Melanocyte of skin (primary cell): ENCODE results near the gene LRRC19. TPM values are rescaled to one million over a fixed set of nuclear protein-coding genes. Genes with fewer than 3 reads are reported as not detected.

Experiments
- total RNA-seq, 2 donors: library from RNA; depleted of rRNA; stranded (reverse); fragments of >200 nt; gene quantifications; 2 replicates each; pipeline ENCODE4 v1.2.3, GENCODE V29; 2012

LRRC19 gene, protein sequence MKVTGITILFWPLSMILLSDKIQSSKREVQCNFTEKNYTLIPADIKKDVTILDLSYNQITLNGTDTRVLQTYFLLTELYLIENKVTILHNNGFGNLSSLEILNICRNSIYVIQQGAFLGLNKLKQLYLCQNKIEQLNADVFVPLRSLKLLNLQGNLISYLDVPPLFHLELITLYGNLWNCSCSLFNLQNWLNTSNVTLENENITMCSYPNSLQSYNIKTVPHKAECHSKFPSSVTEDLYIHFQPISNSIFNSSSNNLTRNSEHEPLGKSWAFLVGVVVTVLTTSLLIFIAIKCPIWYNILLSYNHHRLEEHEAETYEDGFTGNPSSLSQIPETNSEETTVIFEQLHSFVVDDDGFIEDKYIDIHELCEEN
- not detected for total RNA-seq

DNA sequence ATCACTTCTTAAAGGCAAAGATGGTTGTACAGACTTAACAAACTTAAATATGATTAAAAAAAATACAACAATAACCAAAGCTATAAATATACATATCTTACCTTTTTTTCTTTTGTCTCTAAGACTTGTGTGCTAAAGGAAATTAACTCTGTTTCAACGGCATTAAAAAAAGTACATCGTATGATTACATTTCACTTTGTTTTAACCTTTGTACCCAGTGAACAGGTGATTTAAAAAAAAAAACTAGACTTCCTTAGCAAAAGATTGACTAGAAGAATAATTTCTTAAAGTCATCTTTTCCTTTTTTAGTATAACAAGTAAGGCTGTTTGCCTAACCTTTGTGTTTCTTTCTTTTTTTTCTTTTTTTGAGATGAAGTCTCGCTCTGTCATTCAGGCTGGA, at the start of gene LRRC19:
Gene LRRC19 (minus strand): TSS at position 182 of the 400 bp plus-strand sequence. CDS start 5,978 bp downstream, outside the sequence.

DNA sequence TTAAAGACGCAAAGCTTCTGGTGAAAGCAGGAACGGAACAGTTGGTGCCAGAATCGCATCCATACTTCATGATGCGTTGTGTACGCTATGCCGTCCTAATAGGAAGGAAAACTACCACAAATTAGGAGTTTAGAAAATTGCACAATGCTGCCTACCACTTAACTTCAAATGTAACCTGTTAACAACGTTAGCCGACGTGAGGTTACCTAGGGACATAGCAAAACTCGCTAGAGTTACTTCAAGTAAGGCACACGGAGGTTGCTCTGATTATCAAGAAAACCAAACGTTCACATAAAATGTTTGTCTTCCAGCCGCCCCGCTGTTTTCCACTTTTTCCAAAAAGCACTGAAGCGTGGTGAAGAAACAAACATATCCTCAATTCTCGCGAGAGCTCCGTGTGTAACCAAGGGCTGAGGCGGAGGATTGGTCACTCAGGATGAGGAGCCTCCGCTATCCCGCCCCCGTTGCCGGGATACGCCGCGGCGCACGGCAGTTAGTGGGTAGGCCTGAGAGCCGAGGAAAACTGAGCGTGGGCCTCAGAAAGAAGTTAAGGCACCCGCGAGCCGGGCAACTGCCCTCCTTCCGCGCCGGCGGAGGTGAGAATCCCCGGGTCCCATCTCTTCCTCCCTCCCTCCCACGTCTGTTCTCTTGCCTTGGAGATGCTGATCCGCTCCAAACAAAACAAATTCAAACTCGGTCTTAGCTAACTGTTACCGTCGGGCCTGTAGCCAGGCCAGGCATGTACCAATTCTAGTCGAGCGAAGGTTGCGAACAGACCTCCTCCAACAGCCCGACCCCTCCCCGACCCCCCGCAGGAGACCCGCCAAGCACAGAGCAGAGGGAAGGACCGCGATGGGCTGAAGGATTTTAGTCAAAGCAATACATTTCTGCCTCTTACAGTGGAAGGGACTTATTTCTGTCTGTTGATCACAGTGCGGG, 49.3 kb downstream of the LRRC19 start, which contains the start of gene IFT74:
Gene IFT74 (plus strand): TSS at position 492 of the 939 bp plus-strand sequence. CDS start 5,556 bp downstream, outside the sequence.

DNA sequence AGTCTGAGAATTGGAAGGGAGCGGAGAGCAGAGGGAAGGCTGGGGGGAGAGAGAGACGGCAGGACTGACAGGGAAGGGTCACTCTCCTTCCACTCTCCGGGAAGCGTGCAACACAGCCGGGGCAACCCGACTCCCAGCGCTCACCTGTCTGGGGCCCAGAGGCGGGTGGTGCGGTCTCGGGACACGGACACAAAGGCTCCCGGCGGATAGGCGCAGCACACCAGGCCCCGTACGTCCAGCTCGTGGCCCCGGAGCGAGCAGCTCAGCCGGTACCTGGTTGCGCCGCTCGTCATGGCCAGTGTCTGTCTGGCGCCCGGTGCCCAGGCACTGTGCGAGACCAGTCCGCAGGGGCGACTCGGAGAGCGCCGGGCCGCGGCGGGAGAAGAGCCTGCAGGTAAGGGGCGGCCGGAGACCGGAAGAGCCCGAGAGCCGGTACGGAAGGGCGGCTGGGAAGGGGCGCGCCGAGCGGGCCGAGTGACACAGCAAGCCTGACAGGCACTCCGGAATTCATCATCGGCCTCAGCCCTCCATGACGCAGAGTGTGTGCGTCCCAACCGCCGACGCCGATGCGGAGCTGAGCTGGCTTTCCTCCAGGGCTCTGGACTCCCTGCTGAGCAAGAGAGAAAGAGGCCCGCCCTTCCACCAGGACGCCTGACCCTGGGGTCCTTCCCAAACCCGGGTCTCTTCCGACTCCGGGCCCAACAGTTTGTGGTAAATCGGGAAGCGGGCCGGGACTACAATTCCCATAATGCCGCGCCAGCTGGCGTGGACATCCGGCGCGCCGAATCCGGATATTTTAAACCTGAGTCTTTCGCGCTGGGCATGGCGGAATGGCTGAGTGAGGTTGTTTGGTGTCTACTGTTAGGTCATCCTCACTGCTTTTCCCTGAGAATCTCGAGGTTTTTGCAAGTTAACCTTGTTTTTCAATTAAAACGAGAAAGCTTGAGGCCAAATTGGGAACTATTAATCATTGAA, 58.4 kb downstream of the LRRC19 start, which contains the start of gene PLAA:
Gene PLAA (minus strand): TSS at position 490 of the 975 bp plus-strand sequence. CDS start 197 bp downstream, at position 293.

Other genes with a start within 250 kb of the LRRC19 start
- 10 to 100 TPM in 1 of 2 donors, 1 to 10 TPM in 1; 9.3 to 12.7 TPM for gene CAAP1, start 112.9 kb downstream of the LRRC19 start, total RNA-seq
- 10 to 100 TPM; 28.6 to 42.6 TPM for gene PLAA, start 58.4 kb downstream of the LRRC19 start, total RNA-seq
- gene IFT74, start 49.3 kb downstream of the LRRC19 start, total RNA-seq: 10 to 100 TPM in 1 of 2 donors, 1 to 10 TPM in 1; 8.7 to 13.8 TPM
- gene TEK, start 103.6 kb upstream of the LRRC19 start, total RNA-seq: under 1 TPM in 1 of 2 donors, not detected in 1; under 0.01 TPM